NOMO-1 treated with DMSO at 0.1 percent for 48 hours (cell line): ENCODE data around the gene DUSP1.

Experiments used
- DNase-seq: peaks from one replicate; lab custom pipeline; 2025; ENCODE audit not compliant: unreplicated experiment; lab: John Stamatoyannopoulos, UW

The DUSP1 gene

DNA sequence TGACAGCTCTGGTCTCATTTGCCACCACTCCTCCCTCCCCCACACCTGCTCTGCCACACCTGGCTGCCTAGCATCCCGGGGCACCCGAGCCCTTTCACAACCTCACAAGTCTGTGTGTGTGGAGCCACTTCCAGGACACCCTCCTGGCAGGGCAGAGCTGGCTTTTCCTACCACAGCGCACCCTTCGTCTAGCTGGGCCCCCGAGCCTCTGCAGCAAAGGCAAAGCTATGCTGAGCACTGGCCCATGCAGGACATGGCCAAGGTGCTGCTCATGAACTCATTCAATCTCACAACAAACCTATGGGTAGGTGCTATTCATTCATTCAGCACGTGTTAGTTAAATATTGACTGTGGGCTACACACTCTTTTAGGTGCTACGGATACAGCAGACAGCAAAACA lies 43.4 kb downstream of the DUSP1 start:
- no peak for DNase-seq

DNA sequence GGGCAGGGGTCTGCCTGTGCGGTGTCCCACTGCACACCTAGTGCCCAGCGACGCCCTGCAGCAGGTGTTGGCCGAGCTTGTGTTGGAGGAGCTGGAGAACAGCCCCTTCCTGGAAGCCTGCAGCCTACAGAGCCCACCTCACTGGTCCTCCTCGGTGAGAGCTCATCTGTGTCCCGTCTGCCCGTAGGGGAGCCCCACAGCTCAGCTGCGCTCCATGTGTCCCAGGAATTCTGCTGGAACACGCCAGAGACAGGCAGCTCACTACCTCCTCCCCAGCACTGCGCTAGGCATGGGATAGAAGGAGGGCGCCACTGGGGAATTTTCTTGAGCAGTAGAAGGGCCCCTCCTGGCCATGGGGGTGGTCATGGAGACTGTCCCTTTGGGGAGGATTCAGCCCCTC lies 44.0 kb downstream of the DUSP1 start:
- no peak for DNase-seq

DNA sequence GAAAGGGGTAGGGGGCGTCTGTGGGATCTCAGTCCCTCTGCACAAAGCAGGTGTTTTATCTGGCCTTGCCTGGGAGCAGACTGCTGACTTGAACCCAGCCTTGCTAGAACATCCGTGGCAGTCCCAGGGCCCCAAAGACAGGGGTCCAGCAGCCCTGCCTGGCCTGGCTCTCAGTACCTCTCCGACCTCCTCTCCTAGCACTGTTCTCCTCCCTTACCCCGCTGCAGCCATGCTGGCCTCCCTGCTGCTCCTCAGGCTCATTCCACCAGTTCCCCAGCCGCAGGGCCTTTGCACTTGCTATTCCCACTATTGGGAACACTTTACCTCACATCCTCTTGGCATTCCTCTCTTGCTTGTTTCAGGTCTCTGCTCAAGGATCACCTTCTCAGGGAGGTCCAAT lies 45.2 kb downstream of the DUSP1 start:
- no peak for DNase-seq

DNA sequence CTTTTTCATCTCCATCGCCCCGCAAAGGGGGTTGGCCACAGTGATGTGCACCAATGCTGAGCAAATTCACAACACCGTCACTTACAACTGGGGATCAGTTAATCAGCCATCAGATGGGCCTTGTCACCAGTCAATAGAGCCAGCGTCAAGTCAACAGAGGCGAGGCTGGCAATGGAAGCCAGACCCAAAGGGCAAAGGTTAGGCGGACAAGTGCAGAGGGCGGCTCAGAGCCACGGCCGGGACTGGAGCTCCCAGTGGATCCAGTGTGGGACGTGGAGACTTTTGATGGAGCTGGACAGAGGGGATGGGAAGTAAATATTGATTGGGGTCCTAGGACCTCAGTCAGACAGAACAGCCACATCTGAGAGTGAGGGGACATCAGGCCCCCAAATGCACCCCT lies 45.7 kb downstream of the DUSP1 start:
- DNase-seq, result no peak

DNA sequence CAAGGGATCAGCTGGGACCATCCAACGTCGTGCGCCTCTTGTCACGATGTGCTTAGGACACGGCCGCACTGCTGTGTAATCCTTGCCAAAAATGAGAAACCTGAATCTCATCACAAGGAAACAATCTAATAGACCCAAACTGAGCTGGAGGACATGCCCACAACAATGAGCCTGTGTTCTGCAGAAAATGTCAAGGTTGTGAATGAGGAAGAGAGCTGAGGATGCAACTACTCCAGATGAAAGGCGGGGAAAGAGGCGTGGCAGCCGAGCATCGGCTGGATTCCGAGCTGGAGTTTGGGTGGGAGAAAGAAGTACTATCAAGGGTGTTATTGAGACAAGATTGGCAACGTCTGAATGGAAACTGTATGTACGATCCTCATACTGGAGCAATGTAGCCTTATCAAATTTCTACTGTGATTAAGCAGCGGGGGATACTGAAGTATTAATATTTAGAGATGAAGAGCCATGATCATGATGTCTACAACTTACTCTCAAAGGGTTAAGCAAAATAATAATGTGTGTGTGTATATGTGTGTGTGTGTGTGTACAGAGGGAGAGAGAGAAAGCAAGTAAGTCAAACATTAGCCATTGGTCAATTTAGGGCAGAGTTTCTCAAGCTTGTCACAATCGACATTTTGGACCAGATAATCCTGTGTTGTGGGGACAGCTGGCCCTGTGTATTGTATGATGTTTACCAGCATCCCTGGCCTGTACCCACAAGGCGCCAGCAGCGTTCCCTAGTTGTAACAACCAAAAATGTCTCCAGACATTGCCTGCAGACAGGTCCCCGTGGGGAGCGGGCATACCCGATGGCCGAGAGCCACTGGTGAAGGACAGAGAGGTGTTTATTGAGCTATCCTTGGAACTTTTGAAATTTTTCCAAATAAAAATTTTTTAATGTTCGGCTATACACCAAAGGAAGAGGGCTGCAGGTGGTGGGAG lies 46.5 kb downstream of the DUSP1 start:
- no peak for DNase-seq

DNA sequence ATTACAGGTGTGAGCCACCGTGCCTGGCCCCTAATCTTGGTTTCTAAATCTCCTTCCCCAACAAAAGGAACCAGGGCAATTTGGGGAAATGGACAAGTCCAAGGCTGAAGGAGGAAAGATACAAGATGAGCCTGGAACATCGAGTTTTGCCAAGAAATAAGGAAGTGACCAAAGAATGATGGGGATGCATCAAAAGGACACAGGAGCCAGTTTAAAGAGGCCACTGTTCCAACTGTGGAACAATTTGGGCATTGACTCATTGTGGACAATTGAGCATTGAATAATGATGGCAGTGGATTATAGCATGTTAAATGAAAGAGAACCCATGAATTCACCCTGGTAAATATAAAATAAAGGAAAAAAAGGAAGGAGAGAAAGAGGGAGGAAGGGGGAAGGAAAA lies 47.5 kb downstream of the DUSP1 start:
- DNase-seq, result no peak

DNA sequence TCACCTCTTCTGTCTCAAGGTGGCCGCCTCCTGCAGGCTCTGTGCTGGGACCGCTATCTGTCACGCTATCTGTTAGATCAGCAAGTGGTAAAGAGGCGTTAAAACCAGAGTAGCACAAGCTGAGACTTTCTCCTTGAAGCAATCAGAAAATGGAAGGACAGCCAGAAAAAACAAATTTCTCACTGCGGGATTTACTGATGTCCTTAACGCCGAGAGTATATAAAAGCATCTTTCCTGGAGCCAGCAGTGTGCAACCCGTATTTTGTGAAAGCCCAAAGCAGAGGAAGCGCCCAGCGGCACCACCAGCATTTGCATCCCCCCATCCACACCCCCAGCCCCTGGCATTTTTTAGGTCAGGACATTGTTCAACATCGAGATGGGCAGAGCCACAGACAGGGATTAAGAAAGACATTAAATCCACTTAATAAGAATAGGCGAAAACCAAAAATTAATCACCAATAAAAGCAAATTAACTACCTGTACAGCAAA lies 48.6 kb downstream of the DUSP1 start:
- DNase-seq, result no peak

DNA sequence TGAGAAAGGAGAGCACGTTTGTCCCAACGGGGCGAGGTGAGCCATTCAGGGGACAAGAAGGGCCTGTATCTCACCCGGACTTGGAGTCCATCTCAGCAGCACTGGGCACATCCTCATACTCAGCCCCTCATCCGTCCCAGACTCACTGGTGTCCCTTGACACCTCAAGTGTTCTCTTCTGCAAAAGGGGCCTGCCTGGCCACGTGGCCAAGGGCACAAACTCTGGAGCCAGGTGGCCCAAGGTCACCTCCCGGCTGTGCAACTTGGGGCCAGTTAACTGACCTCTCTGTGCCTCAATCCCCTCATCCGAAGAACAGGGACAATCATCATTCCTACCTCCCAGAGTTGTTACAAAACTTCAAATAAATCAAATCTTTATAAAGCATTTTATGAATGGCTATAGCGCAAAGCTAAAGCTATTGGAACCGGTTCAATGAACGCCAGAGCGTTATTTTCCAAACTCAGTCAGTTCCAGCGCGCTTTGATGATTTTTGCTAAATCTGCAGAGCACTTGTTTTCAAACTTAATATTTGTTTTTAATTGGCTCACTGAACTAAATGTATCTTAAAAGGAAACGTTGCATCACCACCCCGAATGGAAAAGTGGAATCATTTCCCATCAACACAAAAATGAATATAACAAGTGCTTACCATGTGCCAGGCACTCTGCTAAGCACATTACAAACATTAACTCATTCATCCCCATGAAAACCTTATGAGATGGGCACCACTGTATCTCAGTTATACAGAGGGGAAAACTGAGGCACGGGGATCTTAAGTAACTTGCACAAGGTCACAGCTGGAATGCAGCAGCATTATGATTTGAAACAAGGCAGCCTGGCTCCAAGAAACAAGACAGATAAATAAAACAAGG lies 49.3 kb downstream of the DUSP1 start:
- no peak for DNase-seq

DNA sequence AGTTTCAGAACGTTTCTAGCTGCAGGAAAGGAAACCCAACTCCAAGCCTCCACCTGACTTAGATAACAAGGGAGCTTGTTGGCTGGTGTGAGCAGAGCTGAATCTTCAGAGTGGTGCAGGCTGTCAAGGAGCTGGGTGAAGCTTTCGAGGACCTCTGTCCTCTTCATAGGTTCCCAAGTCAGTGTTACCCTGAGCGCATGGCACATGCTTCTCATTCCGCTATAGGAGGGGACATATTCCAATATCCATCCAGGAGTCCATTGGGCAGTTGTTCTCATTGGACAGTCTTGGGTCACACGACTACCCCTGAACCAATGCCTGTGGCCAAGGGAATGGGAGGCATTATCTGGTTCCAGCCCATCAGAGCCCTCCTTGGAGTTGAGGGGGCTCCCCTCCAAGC lies 50.3 kb downstream of the DUSP1 start:
- no peak for DNase-seq

DNA sequence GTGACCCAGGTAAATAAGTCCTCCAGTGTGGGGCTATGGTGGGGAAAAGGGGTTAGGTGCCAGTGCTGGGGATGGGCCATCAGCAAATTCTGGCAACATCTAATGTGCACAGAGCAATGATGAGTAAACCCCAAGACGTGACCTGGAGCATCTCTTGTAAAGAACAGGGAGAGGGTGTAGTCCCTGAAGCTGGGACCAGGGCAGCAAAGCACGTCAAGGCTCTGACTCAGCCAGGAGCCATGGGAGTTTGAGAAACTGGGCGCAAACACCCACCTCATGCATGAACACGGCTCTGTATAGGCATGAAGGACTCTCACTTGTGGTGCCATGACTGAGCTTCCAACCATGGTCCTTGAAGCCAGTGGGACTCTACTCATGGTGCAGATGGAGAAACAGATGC lies 51.8 kb downstream of the DUSP1 start:
- DNase-seq, result no peak

DNA sequence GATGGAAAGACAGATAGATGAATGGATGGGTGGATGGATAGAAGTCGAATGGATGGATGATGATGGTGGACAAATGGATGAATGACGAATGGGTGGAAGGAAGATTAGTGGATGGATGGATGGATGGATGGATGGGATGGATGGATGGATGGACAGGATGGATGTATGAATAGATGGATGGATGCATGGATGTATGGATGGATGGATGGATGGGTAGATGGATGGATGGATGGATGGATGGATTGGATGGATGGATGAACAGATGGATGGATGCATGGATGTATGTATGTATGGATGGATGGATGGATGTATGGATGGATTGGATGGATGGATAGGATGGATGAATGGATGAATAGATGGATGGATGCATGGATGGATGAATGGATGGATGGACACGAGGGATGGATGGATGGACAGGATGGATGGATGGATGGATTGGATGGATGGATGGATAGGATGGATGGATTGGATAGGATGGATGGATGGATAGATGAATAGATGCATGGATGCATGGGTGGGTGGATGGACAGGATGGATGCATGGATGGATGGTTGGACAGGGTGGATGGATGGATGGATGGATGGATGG lies 52.4 kb downstream of the DUSP1 start:
- DNase-seq, result no peak
